ENCODE measurements around the gene XYLT1.

GRCh38 chr16:17432901-17433576 lies 37.7 kb downstream of the XYLT1 start:
- no peak for TF ChIP-seq CTCF (IDR thresholded peaks at IDR 0.05; ENCODE audit: low read depth, low read length)
- no peak for TF ChIP-seq EZH2phosphoT487 (IDR thresholded peaks at IDR 0.05; ENCODE audit: low read depth)

Measured in OCI-LY3 (cell line).